ENCODE data around the gene ELOB.

The ELOB gene

DNA sequence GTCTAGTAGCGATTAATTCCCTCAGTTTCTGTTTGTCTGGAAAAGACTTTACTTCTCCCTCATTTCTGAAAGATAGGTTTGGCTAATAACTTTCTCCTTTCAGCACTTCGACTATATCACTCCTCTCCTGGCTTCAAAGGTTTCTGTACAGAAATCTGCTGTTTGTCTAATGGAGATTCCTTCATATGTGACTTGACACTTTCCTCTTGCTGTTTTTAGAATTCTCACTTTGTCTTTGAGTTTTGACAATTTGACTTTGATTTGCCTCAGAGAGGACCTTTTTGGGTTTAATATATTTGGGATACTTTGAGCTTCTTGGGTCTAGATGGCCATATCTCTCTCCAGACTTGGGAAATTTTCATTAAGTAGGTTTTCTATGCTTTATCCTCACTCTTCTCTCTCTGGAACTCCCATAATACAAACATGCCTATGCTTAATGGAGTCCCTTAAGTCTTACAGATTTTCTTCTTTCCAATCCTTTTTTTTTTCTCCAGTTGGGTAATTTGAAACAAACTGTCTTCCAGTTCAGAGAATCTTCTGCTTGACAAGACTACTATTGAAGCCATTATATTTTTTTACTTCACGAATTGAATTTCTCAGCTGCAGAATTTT is 32.2 kb upstream of the ELOB start:
- no peak for DNase-seq

DNA sequence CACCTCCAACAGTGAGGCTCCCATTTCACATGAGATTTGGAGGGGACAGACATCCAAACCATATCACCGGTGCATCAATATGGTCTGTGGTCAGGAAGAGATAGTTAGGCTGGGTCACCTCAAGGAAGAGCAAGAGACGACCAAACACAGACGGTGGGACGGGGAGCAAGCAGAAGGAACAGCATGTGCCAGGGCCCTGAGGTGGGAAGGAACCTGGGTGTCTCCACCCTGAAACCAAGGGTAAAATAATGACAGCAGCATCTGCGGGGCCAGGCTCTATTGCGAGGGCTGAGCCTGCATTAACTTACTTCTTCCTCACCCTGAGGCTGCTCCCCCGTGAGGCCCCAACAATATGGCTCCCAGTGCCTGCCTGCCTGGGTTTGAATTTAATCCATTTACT is 31.1 kb upstream of the ELOB start:
- no peak for DNase-seq

DNA sequence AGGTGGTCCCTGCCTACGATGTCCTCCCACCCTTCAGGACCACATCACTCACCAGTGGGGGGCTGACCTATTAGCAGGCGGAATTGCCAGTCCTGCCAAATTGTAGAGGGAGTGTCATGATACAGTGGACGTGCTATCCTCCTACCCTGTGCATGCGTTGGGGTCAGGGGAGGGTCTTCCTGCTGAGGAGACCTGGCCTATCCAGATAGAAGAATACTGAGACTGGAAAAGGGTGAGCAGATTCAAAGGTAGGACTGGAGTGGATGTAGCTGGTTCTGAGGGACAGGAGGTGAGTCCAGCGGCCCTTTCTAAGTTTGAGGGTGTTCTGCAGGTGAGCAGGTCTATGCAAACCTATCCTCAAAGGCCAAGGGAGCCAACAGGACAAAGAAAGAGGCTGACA is 29.2 kb upstream of the ELOB start:
- DNase-seq: no peak

DNA sequence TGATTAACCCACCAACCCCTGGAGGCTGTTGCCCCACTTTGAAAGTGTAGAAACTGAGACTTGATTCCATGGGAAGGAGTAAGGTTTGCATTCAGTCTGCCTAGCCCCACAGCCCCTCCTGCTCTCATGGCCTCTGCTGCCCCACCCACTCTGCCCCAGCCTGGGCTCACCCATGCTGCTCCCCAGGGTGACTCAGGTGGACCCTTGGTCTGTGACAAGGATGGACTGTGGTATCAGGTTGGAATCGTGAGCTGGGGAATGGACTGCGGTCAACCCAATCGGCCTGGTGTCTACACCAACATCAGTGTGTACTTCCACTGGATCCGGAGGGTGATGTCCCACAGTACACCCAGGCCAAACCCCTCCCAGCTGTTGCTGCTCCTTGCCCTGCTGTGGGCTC is 27.6 kb upstream of the ELOB start:
- no peak for DNase-seq

DNA sequence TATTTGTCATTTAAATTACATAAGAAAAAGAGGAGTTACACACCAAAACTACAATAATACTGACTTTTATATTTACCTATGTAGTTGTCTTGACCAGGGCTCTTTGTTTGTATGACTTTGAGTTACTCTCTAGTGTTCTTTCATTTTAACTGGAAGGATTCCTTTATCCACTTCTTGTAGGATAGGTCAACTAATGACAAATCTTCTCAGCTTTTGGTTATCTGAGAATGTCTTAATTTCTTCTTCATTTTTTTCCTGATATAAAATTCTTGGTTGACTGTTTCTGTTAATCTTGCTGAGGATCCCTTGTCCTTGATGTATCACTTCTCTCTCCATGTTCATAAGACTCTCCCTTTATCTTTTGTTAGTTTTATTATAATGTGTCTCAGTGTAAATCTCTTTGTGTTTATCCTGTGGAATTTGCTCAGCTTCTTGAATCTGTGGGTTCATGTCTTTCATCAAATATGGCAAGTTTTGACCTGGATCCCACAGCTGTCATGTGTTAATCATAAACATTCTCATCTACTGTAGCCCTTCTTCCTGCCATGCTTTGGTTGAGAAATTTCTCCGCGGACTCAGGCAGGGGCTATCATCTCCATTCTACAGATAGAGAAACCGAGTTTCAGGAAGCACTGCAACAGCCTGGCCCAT is 26.6 kb upstream of the ELOB start:
- DNase-seq: no peak

DNA sequence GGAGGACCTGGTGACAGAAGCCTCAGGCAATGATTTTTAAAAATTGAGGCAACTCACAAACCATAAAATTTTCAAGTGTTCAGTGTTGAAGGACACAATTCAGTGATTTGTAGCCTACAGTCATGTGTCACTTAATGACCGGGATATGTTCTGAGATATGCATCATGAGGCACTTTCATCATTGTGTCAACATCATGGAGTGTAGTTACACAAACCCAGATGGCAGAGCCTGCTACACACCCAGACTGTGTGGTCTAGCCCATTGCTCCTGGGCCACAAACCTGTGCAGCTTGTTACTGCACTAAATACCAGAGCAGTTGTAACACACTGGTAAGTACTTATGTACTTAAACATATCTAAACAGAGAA is 22.8 kb upstream of the ELOB start:
- DNase-seq: peak; percentile 86

DNA sequence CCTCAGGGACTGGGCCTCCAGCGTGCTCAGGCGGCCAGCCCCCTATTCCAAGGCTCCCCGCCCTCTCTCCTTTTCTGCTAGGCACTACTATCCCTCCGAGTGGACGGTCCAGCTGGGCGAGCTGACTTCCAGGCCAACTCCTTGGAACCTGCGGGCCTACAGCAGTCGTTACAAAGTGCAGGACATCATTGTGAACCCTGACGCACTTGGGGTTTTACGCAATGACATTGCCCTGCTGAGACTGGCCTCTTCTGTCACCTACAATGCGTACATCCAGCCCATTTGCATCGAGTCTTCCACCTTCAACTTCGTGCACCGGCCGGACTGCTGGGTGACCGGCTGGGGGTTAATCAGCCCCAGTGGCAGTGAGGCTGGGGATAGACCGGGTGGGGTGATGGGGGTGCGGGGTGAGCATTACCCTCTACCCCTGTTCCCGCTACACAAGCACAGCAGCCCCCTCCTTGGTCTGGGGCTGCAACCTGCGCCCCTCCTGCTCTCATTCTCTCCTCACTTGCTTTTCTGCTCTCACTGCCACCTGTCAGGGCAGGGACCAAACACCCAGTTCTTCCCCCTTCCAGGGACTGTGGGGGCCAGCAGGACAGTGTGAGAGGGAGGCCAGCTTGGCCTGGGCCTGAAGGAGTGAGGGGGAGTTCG is 22.3 kb upstream of the ELOB start:
- DNase-seq: no peak

DNA sequence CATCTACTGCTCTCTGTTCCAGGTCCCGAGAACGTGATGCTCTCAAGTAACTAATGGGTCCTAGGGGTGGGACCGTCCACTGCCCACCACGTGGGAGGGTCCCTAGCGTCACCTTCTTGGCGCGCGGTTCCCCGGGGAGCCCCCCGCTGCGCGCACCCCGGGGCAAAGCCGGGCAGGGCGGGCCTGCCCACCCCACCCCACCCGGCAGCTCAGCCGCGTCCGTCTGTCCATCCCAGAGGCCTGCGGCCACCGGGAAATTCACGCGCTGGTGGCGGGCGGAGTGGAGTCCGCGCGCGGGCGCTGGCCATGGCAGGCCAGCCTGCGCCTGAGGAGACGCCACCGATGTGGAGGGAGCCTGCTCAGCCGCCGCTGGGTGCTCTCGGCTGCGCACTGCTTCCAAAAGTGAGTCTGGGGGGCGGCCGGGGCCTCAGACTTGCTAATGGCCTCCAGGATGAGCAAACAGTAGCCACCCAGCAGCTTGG is 21.7 kb upstream of the ELOB start:
- DNase-seq: no peak

DNA sequence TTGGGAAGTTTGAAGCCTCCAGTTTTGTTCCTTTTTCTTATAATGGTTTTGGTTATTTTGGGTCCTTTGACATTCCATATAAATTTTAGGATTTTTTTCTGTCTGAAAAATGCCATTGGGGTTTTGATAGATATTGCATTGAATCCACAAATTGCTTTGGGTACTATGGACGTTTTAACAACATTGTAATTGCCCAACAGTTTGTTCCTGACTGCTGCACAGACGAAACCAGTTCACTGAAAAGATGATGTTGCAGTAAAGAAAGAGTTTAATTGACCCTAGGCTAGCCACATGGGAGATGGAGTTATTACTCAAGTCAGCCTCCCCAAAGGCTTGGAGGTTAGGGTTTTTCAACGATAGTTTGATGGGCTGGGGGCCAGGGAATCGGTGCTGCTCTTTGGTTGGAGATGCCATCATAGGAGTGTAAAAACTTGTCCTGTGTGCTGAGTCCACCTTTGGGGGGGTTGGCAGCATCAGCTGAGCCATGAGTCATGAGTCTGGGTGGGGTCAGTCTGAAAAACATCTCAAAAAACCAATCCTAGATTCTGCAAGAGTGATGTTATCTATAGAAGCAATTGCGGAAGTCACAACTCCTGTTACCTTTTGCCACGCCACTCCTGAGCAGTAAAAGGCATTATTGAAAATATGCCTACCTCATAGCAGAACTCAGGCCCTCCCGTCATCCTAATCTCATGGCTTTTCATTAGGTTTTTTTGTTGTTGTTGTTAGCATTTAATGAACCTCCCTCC is 18.5 kb upstream of the ELOB start:
- no peak for DNase-seq

DNA sequence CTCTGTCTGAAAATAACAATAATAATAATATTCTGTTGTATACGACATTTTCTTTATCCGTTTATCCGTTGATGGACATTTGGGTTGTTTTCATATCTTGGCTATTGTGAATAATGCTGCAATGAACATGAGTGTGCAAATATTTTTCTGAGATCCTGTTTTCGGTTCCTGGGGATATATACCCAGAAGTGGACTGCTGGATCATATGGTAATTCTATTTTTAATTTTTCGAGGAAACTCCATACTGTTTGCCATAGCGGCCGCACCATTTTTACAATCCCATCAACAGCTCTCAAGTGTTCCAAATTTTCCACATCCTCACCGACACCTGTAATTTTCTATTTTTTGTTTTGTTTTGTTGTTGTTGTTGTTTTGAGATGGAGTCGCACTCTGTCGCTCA is 15.9 kb upstream of the ELOB start:
- DNase-seq: no peak

DNA sequence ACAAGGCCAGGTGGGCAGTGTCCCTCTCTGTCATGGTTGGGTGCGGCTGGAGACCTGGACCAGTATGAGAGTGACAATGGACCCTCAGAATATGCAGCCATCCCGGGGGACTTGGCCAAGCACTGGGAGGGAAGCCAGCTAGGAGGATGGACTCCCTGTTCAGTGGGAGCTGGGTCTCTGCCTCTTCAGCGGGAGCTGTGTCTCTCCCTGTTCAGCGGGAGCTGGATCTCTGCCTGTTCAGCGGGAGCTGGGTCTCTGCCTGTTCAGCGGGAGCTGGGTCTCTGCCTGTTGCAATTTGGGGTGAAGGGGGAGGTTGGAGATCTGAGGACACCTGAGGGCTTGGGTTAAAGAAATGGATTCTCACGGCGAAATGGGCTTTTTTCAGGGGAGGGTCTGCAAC is 14.1 kb upstream of the ELOB start:
- no peak for DNase-seq

DNA sequence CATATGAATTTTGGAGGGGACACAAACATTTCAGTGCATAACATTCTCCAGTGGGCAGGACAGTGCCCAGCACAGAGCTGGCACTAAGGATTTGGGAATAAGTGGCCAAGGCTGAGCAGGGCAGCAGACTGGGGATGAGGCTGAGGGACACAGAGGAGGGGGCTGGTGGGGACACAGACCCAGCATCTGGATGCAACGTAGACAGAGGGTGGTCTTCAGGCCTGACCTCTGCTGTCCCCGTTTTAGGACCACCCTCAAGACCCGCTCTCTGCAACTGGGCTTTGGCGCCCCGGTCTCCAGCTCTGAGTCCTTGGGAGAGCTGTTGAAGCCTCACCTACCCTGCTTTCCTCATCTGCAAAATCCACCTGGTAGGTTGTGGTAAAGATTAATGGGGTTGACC is 13.6 kb upstream of the ELOB start:
- no peak for DNase-seq

DNA sequence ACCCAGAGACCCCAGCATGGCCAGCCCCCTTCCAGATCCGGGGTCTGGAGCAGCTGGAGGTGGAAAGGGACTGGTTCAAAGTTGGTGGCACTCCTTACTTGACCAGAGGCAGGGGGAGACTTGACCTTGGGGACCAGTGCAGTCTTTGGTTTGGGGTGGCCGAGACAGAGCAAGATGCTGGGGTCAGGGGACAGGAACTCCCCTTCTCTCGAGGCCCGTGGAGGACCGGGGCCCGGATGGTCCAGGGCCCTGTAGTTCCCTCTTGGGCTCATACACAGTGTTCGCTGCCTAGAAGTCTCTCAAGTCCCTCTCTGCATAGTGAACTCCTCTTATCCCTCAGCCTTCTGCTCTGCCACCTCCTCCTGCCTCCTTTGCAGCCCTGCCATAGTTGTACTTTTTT is 10.9 kb upstream of the ELOB start:
- no peak for DNase-seq

DNA sequence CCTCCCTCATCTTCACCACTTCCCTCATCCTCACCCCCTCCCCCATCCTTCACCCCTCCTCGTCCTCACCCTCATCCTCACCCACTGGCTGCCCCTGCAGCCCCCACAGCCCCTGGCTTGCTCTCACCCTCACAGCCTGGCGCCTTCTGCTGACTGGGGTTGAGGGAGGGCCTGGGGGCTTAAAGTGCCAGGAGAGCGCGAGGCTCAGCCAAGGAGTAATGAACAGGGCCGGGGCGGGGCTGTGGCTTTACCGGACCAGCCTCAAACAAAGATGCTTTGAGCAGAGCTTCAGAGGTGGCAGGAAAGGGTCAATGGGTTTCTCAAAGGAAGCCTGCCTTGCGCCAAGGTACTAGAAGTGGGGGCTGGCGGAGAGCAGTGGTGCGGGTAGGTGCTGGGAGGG is 10.3 kb upstream of the ELOB start, which contains the start of gene PRSS33:
Gene PRSS33 (minus strand): TSS at position 155 of the 400 bp plus-strand sequence. CDS start 1,013 bp downstream, outside the sequence.
- peak; percentile 33 for DNase-seq

DNA sequence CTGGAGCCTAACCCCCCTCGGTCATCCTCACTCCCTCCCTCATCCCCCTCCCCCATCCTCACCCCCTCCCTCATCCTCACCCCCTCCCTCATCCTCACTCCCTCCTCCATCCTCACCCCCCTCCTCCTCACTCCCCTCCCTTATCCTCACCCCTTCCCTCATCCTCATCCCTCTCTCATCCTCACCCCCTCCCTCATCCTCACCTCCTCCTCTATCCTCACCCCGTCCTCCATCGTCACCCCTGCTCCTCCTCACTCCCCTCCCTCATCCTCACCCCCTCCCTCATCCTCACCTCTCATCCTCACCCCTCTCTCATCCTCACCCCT is 9.7 kb upstream of the ELOB start:
- DNase-seq: no peak

DNA sequence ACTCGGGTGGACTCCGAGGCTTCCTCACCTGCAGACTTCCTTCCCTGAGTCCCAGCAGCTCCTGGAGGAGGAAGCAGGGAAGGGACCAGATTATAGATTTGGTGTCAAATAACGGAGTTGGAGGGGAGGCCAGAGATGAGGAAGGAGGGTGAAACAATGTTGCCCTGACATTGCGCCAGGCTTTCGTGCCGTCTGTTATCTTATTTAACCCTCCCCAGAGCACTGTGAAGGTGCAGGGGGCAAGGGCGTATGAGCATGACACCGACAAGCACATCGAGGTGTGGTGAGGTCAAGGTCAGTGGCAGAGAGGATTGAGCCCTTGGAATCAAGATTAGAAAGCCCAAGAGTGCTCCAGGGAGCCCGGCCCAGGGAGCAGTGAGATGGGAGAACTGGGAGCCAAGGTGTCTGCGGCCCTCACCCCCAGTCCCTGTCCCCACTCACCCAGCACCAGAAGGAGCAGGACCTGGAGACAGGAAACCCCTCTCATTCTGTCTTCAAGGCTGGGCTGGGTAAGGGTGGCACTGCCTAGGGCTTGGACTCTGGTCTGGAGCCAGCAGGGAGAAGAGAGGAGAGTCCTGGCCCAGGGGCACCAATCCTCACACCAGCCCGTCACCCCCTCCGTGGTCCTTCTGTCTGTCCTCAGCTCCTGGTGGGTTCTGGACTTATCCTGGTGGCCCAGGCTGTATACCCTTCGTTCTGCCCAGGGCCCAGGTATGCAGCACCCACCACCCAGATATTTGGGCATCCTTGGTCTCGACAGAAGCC is 9.2 kb upstream of the ELOB start:
- DNase-seq: no peak

DNA sequence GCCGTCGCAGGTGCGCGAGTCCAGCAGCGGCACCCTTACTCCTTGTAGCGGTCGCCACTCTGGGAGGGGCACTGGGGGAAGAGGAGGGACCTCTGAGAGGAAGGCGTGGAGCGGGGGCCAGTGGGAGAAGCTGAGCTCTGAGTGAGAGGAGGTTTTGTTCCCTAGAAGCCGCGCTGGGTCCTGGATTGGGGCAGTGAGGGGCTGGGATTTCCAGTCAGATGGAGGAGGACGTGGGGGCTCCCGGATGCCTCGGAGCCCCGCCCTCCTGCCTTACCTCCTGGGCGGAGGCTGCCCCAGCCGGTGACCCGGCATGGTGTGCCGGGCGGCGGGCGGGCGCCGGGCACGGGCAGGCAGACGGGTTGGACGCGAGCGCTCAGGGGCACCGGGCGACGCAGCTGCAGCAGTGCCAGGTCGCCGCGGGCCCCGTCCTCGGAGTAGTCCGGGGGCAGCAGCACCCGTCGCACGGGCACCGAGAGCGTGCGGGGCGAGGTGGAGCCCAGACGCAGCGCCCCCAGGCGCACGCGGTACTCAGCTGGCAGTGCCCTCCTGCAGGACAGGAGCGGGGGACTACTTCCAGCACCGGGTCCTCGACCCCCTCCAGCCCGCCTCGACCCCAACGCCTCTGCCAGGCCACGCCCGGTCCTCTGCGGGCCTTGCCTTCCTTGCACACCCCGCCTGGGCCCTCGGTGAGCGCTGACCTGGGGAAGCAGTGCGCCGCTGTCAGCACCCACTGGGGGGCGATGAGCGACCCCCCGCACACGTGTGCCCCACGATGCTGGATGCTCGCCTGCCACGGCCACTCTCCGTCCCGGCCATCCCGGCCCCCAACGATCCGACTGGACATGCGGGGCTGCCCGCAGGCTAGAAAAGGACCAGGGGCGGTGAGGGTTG is 8.3 kb upstream of the ELOB start:
- DNase-seq: peak; percentile 59

DNA sequence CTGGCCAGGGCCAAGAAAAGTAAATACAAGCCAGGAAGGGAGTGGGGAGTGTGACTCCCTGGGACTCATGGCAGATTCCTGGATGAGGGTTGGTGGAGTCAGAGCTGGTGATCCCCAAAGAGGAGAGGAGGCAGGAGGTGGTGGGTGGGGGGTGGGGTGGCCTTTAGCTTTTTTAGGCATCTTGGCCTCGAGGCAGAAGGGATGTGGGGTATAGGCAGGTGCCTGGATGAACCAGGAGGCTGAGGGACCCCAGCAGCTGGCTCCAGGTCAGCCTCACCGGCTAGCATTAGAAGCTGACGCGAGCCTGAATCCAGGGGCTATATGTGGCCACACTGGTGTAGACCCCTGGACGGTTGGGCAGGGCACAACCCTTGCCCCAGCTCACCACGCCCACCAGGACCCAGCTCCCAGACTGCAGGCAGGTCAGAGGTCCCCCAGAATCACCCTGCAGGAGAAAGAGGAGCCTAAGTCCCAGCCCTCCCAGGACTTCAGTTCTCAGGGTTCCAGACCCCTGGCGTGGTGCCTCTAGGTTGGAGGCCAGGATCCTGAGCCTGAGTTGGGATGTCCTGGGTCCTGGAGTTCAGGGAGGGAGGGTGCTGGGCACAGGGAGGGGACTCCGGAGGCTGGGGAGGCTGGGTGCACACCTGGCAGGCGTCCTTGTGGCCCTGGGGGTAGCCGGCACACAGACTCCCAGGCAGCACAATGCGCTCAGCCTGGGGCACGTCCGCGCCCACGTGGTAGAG is 7.4 kb upstream of the ELOB start:
- no peak for DNase-seq

DNA sequence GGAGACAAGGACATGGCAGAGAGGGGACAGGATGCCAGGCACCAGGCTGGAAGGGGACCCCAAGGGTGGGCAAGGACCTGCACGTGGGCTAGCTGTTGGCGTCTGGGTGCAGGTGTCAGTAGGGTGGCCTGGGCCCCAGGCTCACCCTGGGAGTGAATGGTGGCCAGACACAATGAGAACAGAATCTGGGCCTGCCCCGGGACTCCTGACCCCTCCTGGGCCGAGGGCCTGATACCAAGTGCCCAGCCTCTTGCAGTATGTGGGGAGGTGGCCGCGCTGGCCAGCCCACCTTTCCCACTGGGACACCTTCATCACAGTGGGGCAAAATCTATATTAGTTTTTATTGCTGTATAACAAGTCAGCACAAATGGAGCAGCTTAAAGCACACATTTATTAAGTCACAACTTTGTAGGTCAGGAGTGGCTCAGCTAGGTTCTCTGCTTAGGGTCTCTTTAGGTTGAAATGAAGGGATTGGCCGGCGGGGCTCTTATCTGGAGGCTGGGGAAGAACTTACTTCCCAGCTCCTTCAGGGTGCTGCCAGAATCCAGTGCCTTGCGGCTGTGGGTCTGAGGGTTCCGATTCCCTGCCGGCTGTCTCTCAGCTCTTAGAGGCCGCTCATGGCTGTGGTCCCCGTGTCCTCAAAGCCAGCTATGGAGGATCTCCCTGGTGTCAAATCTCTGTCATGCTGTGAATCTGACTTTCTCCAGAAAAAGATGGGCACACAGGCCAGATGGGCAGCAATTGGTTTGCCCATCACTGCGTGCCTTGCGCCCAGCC is 6.7 kb upstream of the ELOB start:
- DNase-seq: no peak

DNA sequence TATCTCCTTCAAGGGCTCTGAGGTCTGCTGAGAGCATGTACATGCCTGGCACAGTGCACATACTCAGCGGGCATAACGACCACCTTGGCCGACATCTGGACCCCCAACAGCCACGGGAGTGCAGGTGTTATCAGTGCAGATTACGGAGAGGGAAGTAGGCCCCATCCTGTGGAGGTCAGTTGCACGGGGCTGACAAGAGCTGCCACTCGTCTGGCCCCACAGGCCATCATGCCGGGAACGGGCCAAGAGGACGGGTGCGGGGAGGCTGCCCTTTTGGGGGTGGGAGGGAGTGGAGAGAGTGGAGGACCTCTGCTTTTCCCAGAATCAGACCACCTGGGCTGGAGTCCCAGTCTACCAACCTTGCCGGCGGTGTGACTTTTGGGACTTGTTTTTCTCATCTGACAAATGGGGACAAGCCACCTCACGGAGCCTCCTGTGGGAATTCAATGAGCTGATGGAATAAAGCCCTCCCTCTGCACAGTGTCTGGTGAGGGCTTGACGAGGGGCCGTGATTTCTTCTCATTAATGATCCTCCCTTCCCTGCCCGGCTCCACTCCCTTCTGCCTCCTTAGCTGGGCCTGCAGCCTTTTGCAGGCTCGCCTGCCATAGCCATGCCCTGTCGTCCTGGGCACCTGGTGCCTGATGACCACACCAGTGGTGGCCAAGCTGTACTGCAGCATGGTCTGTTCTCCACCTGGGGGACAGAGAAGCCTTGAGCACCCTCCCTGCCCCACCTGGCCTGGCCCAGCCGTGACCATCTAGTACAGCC is 5.7 kb upstream of the ELOB start:
- no peak for DNase-seq

All from NCI-H69 (cell line).